ENCODE data around the gene CBFB. TPM values are rescaled to one million over a fixed set of nuclear protein-coding genes. Genes with fewer than 3 reads are reported as not detected.

The CBFB gene
- total and polyA plus RNA-seq, 9 of the 15 experiments (the other 6 are each of a cell fraction or from before 2014, with no cell fraction given) = 22.0 to 112 (median 66.5) TPM

- TF ChIP-seq, protein P1, sequence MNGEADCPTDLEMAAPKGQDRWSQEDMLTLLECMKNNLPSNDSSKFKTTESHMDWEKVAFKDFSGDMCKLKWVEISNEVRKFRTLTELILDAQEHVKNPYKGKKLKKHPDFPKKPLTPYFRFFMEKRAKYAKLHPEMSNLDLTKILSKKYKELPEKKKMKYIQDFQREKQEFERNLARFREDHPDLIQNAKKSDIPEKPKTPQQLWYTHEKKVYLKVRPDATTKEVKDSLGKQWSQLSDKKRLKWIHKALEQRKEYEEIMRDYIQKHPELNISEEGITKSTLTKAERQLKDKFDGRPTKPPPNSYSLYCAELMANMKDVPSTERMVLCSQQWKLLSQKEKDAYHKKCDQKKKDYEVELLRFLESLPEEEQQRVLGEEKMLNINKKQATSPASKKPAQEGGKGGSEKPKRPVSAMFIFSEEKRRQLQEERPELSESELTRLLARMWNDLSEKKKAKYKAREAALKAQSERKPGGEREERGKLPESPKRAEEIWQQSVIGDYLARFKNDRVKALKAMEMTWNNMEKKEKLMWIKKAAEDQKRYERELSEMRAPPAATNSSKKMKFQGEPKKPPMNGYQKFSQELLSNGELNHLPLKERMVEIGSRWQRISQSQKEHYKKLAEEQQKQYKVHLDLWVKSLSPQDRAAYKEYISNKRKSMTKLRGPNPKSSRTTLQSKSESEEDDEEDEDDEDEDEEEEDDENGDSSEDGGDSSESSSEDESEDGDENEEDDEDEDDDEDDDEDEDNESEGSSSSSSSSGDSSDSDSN (IDR thresholded peaks at IDR 0.05; ENCODE audit: borderline replicate concordance in 1 of 2, low read depth in 2 of 2, low read length in 2 of 2) = no peak
- TF ChIP-seq TARDBP (IDR thresholded peaks at IDR 0.05) = no peak
- TF ChIP-seq, protein P2, sequence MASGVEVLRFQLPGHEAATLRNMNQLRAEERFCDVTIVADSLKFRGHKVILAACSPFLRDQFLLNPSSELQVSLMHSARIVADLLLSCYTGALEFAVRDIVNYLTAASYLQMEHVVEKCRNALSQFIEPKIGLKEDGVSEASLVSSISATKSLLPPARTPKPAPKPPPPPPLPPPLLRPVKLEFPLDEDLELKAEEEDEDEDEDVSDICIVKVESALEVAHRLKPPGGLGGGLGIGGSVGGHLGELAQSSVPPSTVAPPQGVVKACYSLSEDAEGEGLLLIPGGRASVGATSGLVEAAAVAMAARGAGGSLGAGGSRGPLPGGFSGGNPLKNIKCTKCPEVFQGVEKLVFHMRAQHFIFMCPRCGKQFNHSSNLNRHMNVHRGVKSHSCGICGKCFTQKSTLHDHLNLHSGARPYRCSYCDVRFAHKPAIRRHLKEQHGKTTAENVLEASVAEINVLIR (CRISPR knock-in tag; IDR thresholded peaks at IDR 0.05) = no peak
- TF ChIP-seq, protein P3, sequence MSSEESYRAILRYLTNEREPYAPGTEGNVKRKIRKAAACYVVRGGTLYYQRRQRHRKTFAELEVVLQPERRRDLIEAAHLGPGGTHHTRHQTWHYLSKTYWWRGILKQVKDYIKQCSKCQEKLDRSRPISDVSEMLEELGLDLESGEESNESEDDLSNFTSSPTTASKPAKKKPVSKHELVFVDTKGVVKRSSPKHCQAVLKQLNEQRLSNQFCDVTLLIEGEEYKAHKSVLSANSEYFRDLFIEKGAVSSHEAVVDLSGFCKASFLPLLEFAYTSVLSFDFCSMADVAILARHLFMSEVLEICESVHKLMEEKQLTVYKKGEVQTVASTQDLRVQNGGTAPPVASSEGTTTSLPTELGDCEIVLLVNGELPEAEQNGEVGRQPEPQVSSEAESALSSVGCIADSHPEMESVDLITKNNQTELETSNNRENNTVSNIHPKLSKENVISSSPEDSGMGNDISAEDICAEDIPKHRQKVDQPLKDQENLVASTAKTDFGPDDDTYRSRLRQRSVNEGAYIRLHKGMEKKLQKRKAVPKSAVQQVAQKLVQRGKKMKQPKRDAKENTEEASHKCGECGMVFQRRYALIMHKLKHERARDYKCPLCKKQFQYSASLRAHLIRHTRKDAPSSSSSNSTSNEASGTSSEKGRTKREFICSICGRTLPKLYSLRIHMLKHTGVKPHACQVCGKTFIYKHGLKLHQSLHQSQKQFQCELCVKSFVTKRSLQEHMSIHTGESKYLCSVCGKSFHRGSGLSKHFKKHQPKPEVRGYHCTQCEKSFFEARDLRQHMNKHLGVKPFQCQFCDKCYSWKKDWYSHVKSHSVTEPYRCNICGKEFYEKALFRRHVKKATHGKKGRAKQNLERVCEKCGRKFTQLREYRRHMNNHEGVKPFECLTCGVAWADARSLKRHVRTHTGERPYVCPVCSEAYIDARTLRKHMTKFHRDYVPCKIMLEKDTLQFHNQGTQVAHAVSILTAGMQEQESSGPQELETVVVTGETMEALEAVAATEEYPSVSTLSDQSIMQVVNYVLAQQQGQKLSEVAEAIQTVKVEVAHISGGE (CRISPR knock-in tag; IDR thresholded peaks at IDR 0.05) = no peak
- TF ChIP-seq, protein P4, sequence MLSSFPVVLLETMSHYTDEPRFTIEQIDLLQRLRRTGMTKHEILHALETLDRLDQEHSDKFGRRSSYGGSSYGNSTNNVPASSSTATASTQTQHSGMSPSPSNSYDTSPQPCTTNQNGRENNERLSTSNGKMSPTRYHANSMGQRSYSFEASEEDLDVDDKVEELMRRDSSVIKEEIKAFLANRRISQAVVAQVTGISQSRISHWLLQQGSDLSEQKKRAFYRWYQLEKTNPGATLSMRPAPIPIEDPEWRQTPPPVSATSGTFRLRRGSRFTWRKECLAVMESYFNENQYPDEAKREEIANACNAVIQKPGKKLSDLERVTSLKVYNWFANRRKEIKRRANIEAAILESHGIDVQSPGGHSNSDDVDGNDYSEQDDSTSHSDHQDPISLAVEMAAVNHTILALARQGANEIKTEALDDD (IDR thresholded peaks at IDR 0.05) = no peak
- no peak for TF ChIP-seq MCM7 (IDR thresholded peaks at IDR 0.05)
- TF ChIP-seq ZZZ3 (IDR thresholded peaks at IDR 0.05) = no peak
- peak; percentile 60 for TF ChIP-seq CBFA2T3 (IDR thresholded peaks at IDR 0.05)
- no peak for TF ChIP-seq ZNF274 (IDR thresholded peaks at IDR 0.05; ENCODE audit: borderline replicate concordance, low read depth, low read length)
- TF ChIP-seq ZNF384 (IDR thresholded peaks at IDR 0.05; ENCODE audit: low read depth, low read length) = no peak
- TF ChIP-seq, protein P5, sequence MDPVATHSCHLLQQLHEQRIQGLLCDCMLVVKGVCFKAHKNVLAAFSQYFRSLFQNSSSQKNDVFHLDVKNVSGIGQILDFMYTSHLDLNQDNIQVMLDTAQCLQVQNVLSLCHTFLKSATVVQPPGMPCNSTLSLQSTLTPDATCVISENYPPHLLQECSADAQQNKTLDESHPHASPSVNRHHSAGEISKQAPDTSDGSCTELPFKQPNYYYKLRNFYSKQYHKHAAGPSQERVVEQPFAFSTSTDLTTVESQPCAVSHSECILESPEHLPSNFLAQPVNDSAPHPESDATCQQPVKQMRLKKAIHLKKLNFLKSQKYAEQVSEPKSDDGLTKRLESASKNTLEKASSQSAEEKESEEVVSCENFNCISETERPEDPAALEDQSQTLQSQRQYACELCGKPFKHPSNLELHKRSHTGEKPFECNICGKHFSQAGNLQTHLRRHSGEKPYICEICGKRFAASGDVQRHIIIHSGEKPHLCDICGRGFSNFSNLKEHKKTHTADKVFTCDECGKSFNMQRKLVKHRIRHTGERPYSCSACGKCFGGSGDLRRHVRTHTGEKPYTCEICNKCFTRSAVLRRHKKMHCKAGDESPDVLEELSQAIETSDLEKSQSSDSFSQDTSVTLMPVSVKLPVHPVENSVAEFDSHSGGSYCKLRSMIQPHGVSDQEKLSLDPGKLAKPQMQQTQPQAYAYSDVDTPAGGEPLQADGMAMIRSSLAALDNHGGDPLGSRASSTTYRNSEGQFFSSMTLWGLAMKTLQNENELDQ (CRISPR knock-in tag; IDR thresholded peaks at IDR 0.05; ENCODE audit: borderline replicate concordance) = no peak
- TF ChIP-seq ZNF280B (CRISPR knock-in tag; IDR thresholded peaks at IDR 0.05) = no peak
- TF ChIP-seq MEF2A (IDR thresholded peaks at IDR 0.05; ENCODE audit: control insufficient read depth, low read depth, low read length) = peak; percentile 29; the same call in 1 of the 2 replicates
These were observed 27.0 kb downstream of the CBFB start (continued) for GRCh38 chr16:67055712-67056487.
